H9 (cell line): ENCODE measurements around the gene TFAP2E. TPM values are rescaled to one million over a fixed set of nuclear protein-coding genes. Genes with fewer than 3 reads are reported as not detected.

ENCODE experiments used
- DNase-seq: peaks from one replicate; pipeline ENCODE4 v3.0.0-alpha.2; 2017
- H2AFZ ChIP-seq: one replicate; pipeline ENCODE4 v1.6.1; 2013; ENCODE audit warnings: mild to moderate bottlenecking, low read length, control low read depth, moderate library complexity
- H2AK5ac ChIP-seq: 2 replicates; pipeline ENCODE4 v1.6.1; 2013; ENCODE audit warnings: low read length, control low read depth, mixed read lengths; ENCODE audit not compliant: insufficient read length
- H2BK120ac ChIP-seq: one replicate; pipeline ENCODE4 v1.6.1; 2013; ENCODE audit warnings: low read depth, mild to moderate bottlenecking, low read length, control low read depth, inconsistent platforms; ENCODE audit not compliant: poor library complexity, severe bottlenecking
- H2BK12ac ChIP-seq: 2 replicates; pipeline ENCODE4 v1.6.1; 2013; ENCODE audit warnings: low read length, control low read depth, mixed read lengths, low read depth; ENCODE audit not compliant: insufficient read length
- H2BK15ac ChIP-seq: 2 replicates; pipeline ENCODE4 v1.6.1; 2013; ENCODE audit warnings: low read depth, low read length, control low read depth
- H2BK20ac ChIP-seq: one replicate; pipeline ENCODE4 v1.6.1; 2013; ENCODE audit warnings: low read depth, mild to moderate bottlenecking, low read length, control low read depth, inconsistent platforms; ENCODE audit not compliant: poor library complexity, severe bottlenecking
- H2BK5ac ChIP-seq: 2 replicates; pipeline ENCODE4 v1.6.1; 2013; ENCODE audit warnings: low read length, control low read depth, mixed read lengths; ENCODE audit not compliant: insufficient read length
- H3K14ac ChIP-seq: 2 replicates; pipeline ENCODE4 v1.6.1; 2013; ENCODE audit warnings: low read length, control low read depth; ENCODE audit not compliant: insufficient read depth
- H3K18ac ChIP-seq: 2 replicates; pipeline ENCODE4 v1.6.1; 2013; ENCODE audit warnings: low read depth, mild to moderate bottlenecking, mixed read lengths, low read length, control low read depth; ENCODE audit not compliant: insufficient read length
- H3K23ac ChIP-seq: 2 replicates; pipeline ENCODE4 v1.6.1; 2013; ENCODE audit warnings: low read length, control low read depth, mixed read lengths, low read depth; ENCODE audit not compliant: insufficient read length
- H3K23me2 ChIP-seq: 2 replicates; pipeline ENCODE4 v1.6.1; 2013; ENCODE audit warnings: low read depth, mild to moderate bottlenecking, mixed read lengths, low read length, control low read depth; ENCODE audit not compliant: insufficient read length, poor library complexity, severe bottlenecking
- H3K27ac ChIP-seq: 2 replicates; pipeline ENCODE4 v1.5.1; 2013; ENCODE audit warnings: low read length, control low read depth, mixed read lengths, low read depth; ENCODE audit not compliant: insufficient read length
- H3K27me3 ChIP-seq: 2 replicates; pipeline ENCODE4 v1.6.1; 2013; ENCODE audit warnings: low read length, control low read depth, inconsistent platforms; ENCODE audit not compliant: insufficient read depth
- H3K4ac ChIP-seq: 2 replicates; pipeline ENCODE4 v1.6.1; 2013; ENCODE audit warnings: low read depth, mild to moderate bottlenecking, control low read depth, inconsistent platforms, low read length, moderate library complexity
- H3K4me1 ChIP-seq: 2 replicates; pipeline ENCODE4 v1.6.1; 2013; ENCODE audit warnings: low read length, control low read depth, inconsistent platforms; ENCODE audit not compliant: insufficient read depth
- H3K4me2 ChIP-seq: 2 replicates; pipeline ENCODE4 v1.6.1; 2013; ENCODE audit warnings: low read length, control low read depth, mixed read lengths; ENCODE audit not compliant: insufficient read length, insufficient read depth
- H3K56ac ChIP-seq: 2 replicates; pipeline ENCODE4 v1.6.1; 2013; ENCODE audit warnings: low read depth, mild to moderate bottlenecking, mixed read lengths, low read length, control low read depth; ENCODE audit not compliant: insufficient read length
- H3K79me1 ChIP-seq: 2 replicates; pipeline ENCODE4 v1.6.1; 2013; ENCODE audit warnings: low read depth, mild to moderate bottlenecking, moderate library complexity, low read length, control low read depth, inconsistent platforms; ENCODE audit not compliant: insufficient read depth, poor library complexity, severe bottlenecking
- H3K79me2 ChIP-seq: 2 replicates; pipeline ENCODE4 v1.6.1; 2013; ENCODE audit warnings: low read length, control low read depth, inconsistent platforms; ENCODE audit not compliant: insufficient read depth
- H3K9ac ChIP-seq: 2 replicates; pipeline ENCODE4 v1.6.1; 2013; ENCODE audit warnings: low read length, control low read depth, mixed read lengths; ENCODE audit not compliant: insufficient read length; ENCODE audit errors: extremely low read depth
- H3K9me3 ChIP-seq: one replicate; pipeline ENCODE4 v1.6.1; 2013; ENCODE audit warnings: low read depth, low read length, inconsistent platforms; ENCODE audit not compliant: control insufficient read depth
- H3T11ph ChIP-seq: one replicate; pipeline ENCODE4 v1.6.1; 2013; ENCODE audit warnings: mild to moderate bottlenecking, low read length, control low read depth, inconsistent platforms
- H4K20me1 ChIP-seq: one replicate; pipeline ENCODE4 v1.6.1; 2013; ENCODE audit not compliant: control insufficient read depth, insufficient read length, insufficient read depth
- H4K5ac ChIP-seq: 2 replicates; pipeline ENCODE4 v1.6.1; 2013; ENCODE audit warnings: low read depth, mild to moderate bottlenecking, mixed read lengths, low read length, control low read depth; ENCODE audit not compliant: insufficient read length
- H4K8ac ChIP-seq: replicated peaks from 2 replicates; pipeline ENCODE4 v1.6.1; 2013; ENCODE audit warnings: low read length, control low read depth, mixed read lengths, low read depth; ENCODE audit not compliant: insufficient read length
- H4K91ac ChIP-seq: 2 replicates; pipeline ENCODE4 v1.6.1; 2013; ENCODE audit warnings: low read depth, mild to moderate bottlenecking, moderate library complexity, mixed read lengths, low read length, control low read depth; ENCODE audit not compliant: insufficient read length
- H3K27ac Mint-ChIP-seq, 3 experiments: 2 replicates in 2 of 3; 3 replicates in 1 of 3; pipeline ENCODE4 v1.8.0; 2020 to 2021; ENCODE audit warnings: mixed read lengths in 3 of 3, mild to moderate bottlenecking in 1 of 3, moderate library complexity in 1 of 3
- H3K27me3 Mint-ChIP-seq: 2 replicates; pipeline ENCODE4 v1.8.0; 2021; ENCODE audit warnings: low read depth, mild to moderate bottlenecking, moderate library complexity, mixed read lengths
- H3K36me3 Mint-ChIP-seq, 3 experiments: 2 replicates in 2 of 3; 3 replicates in 1 of 3; pipeline ENCODE4 v1.8.0; 2020 to 2021; ENCODE audit warnings: low read depth in 3 of 3, mixed read lengths in 3 of 3; ENCODE audit not compliant: insufficient read depth in 1 of 3
- H3K4me1 Mint-ChIP-seq, 2 experiments: 2 replicates each; pipeline ENCODE4 v1.8.0; 2020; ENCODE audit warnings: mixed read lengths in 2 of 2
- H3K4me3 Mint-ChIP-seq, 2 experiments: 2 replicates in 1 of 2; 3 replicates in 1 of 2; pipeline ENCODE4 v1.8.0; 2020 to 2021; ENCODE audit warnings: mild to moderate bottlenecking in 2 of 2, mixed read lengths in 2 of 2, moderate library complexity in 1 of 2
- H3K9me3 Mint-ChIP-seq, 2 experiments: 2 replicates in 1 of 2; 3 replicates in 1 of 2; pipeline ENCODE4 v1.8.0; 2020; ENCODE audit warnings: mild to moderate bottlenecking in 2 of 2, mixed read lengths in 2 of 2, moderate library complexity in 1 of 2
- CTCF ChIP-seq: fragments of 200-600 bp; sonication (generic); conservative IDR thresholded peaks from 3 replicates; pipeline ENCODE4 v1.8.0; 2021; ENCODE audit warnings: antibody characterized with exemption, mild to moderate bottlenecking
- WGBS: extraction: QIAGEN DNeasy Blood & Tissue Kit; methylation state at CpG from one replicate; pipeline ENCODE4 v1.1.7; 2013; ENCODE audit warnings: missing lambda C conversion rate, low lambda C conversion rate, mixed read lengths; ENCODE audit not compliant: insufficient read length; ENCODE audit errors: extremely low coverage; 5-methylcytosine and 5-hydroxymethylcytosine counted together
- total RNA-seq: library from RNA; stranded (reverse); gene quantifications from 2 replicates; pipeline ENCODE4 v1.2.1, GENCODE V29; 2021

TFAP2E gene
- total RNA-seq, 1 experiment from 2014 or later, result 0.70 TPM

GRCh38 chr1:35530946-35531345 lies 42.2 kb upstream of the TFAP2E start:
- Histone ChIP-seq H4K20me1 (no peaks in the 10 kb centered on the region), H2BK5ac (no peak overlapping the region), H3K14ac (no peak overlapping the region), H3K23ac (no peak overlapping the region), H4K8ac (no peak overlapping the region), H3K4me1 (peaks cover 5% of the 10 kb centered on the region), H2BK120ac (no peak overlapping the region), H2AFZ (no peak overlapping the region), H3K27me3 (no peaks in the 10 kb centered on the region), H2BK20ac (no peak overlapping the region), H3K9ac (no peak overlapping the region), H3K18ac (no peak overlapping the region), H3T11ph (no peak overlapping the region), H2AK5ac (no peak overlapping the region), H3K9me3 (no peaks in the 10 kb centered on the region), H3K56ac (no peak overlapping the region), H3K79me2 (peaks cover 2% of the 10 kb centered on the region; the same call in 1 of the 2 replicates), H3K4me2 (no peak overlapping the region), H3K4ac (no peak overlapping the region), H2BK12ac (no peak overlapping the region), H3K27ac (no peak overlapping the region), H4K5ac (no peak overlapping the region), H3K23me2 (no peaks in the 10 kb centered on the region), H2BK15ac (no peak overlapping the region), H4K91ac (no peak overlapping the region), H3K79me1 (peaks cover 6% of the 10 kb centered on the region)
- TF ChIP-seq CTCF, result no peak
- H3K27me3 Mint-ChIP-seq, result no peaks in the 10 kb centered on the region
- H3K4me3 Mint-ChIP-seq, result no peak overlapping the region
- peaks cover 33 to 38% (median 34%) of the 10 kb centered on the region in 3 experiments for H3K36me3 Mint-ChIP-seq
- no peak overlapping the region; a peak in 1 of 7 replicates for H3K27ac Mint-ChIP-seq
- WGBS, result no CpG with 5 or more reads among the region's 2 CpGs
- no peak for DNase-seq
- peaks cover 14 to 21% of the 10 kb centered on the region in 2 experiments for H3K4me1 Mint-ChIP-seq
- peaks cover 18 to 22% of the 10 kb centered on the region in 2 experiments; a peak in 4 of 5 replicates for H3K9me3 Mint-ChIP-seq
